Stimulated activated CD8-positive, alpha-beta memory T cell treated with anti-CD3 and anti-CD28 coated beads, Interleukin-15, amount 100 ng/mL, for 48 hours (primary cell): ENCODE results near the gene SERINC5.
"Not testable (repeated sequence)": the region's sequence is repeated elsewhere in the genome, so short reads cannot be mapped to it uniquely, and the experiment has no call there.

ENCODE experiments used
- DNase-seq, 2 donors: peaks; one replicate each; pipeline ENCODE4 v3.0.0-alpha.2; 2020; ENCODE audit warnings: low read depth in 2 of 2

SERINC5 gene

GRCh38 chr5:80172067-80172695 is 83.7 kb downstream of the SERINC5 start:
- DNase-seq, result no peak

- no peak for DNase-seq
These were observed 85.7 kb downstream of the SERINC5 start for GRCh38 chr5:80170117-80170535.

GRCh38 chr5:80168388-80169028 is 87.3 kb downstream of the SERINC5 start:
- DNase-seq, result no peak

GRCh38 chr5:80165452-80165851 is 90.4 kb downstream of the SERINC5 start:
- no peak for DNase-seq

- no peak for DNase-seq
These were observed 94.7 kb downstream of the SERINC5 start for GRCh38 chr5:80161165-80161564.

GRCh38 chr5:80160242-80160641 is 95.6 kb downstream of the SERINC5 start:
- DNase-seq, result no peak

- no peak for DNase-seq
These were observed 96.6 kb downstream of the SERINC5 start for GRCh38 chr5:80159133-80159815.

- DNase-seq, result no peak
These were observed 99.7 kb downstream of the SERINC5 start for GRCh38 chr5:80156156-80156555.

- DNase-seq, result no peak
These were observed 101.1 kb downstream of the SERINC5 start for GRCh38 chr5:80154749-80155148.

GRCh38 chr5:80154289-80154688 is 101.6 kb downstream of the SERINC5 start:
- not testable (repeated sequence) for DNase-seq

GRCh38 chr5:80153586-80154126 is 102.2 kb downstream of the SERINC5 start:
- no peak for DNase-seq

- no peak for DNase-seq
These were observed 103.1 kb downstream of the SERINC5 start for GRCh38 chr5:80152778-80153177.

- DNase-seq, result no peak
These were observed 104.0 kb downstream of the SERINC5 start for GRCh38 chr5:80151890-80152289.

GRCh38 chr5:80150731-80151130 is 105.1 kb downstream of the SERINC5 start:
- DNase-seq, result no peak

- no peak for DNase-seq
These were observed 106.7 kb downstream of the SERINC5 start for GRCh38 chr5:80149161-80149609.

- no peak for DNase-seq
These were observed 108.6 kb downstream of the SERINC5 start for GRCh38 chr5:80147119-80147815.

GRCh38 chr5:80146046-80146445 is 109.8 kb downstream of the SERINC5 start:
- no peak for DNase-seq

GRCh38 chr5:80143491-80143890 is 112.4 kb downstream of the SERINC5 start:
- DNase-seq, result no peak

- DNase-seq, result no peak
These were observed 112.9 kb downstream of the SERINC5 start for GRCh38 chr5:80142996-80143395.

GRCh38 chr5:80141681-80142080 is 114.2 kb downstream of the SERINC5 start:
- no peak for DNase-seq

- no peak for DNase-seq
These were observed 114.6 kb downstream of the SERINC5 start for GRCh38 chr5:80141147-80141671.

GRCh38 chr5:80140496-80140895 is 115.4 kb downstream of the SERINC5 start:
- DNase-seq, result peak in 1 of 2 donors; percentile 30
